HG03175 (cell line): ENCODE results near the gene MPZL3.

Source experiments
- ATAC-seq: cut with Tn5 transposase; IDR thresholded peaks from one replicate; pipeline ENCODE4 v1.9.1; 2021; ENCODE audit warnings: mild to moderate bottlenecking, moderate library complexity; ENCODE audit not compliant: unreplicated experiment

MPZL3 gene

DNA sequence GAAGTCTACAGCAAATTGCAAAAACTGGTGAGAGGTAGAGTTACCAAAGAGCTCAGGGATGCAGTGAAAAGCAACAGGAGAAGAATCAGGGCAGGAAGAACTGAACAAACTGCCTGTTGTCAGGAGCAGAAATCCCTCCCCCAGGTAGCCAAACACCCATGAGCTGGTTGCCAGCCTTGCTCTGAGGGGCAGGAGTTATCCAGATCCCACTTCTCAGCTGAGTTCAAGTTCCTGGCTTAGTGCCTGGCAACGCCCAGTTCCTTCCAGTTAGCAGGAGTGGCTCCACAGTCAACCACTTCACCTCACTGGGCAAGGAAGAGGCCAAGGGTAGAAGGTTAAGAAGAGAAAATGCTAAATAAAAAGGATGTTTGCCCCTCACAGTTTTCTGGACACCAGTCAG, 13.8 kb upstream of the MPZL3 start:
- ATAC-seq: no peak

DNA sequence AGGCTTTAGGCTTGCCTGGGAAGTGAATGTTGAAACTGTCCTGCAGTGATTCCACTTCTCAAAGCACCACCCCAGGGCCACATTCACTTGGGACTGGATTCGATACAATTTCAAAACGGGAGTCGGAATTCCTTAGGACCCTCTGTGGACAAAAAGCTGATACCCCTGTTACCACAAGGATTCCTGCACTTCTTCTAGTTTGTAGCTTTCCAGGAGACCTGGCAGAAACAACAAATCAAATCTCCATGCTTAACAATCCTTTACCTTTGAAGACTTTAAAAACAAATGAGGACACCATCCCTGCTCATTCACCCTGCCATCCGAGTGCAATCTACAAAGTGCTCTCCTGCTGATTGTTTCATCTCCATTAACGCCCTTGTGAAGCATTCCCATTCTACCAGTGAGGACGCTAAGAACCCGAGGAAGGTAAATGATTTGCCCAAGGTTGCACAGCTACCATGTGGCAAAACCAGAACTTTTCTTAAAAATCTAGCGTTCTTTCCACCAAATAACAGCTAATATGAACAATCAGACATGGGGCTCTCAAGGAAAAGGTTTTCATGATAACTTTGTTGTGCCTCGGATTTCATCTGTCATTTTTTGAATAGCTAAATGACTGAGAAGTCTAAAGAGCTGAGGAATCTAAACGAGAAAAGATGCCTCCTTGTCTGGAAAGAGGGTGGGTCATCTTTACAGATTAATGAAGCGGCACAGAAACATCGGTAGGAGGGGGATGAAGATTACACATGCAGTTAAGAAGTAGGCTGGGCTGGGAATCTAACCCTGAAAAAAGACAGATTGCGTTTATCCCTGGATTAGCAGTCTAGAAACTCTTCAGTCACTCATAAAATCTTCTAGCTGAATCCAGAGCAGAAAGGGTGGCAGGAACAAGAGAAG, 12.7 kb upstream of the MPZL3 start:
- ATAC-seq: no peak

DNA sequence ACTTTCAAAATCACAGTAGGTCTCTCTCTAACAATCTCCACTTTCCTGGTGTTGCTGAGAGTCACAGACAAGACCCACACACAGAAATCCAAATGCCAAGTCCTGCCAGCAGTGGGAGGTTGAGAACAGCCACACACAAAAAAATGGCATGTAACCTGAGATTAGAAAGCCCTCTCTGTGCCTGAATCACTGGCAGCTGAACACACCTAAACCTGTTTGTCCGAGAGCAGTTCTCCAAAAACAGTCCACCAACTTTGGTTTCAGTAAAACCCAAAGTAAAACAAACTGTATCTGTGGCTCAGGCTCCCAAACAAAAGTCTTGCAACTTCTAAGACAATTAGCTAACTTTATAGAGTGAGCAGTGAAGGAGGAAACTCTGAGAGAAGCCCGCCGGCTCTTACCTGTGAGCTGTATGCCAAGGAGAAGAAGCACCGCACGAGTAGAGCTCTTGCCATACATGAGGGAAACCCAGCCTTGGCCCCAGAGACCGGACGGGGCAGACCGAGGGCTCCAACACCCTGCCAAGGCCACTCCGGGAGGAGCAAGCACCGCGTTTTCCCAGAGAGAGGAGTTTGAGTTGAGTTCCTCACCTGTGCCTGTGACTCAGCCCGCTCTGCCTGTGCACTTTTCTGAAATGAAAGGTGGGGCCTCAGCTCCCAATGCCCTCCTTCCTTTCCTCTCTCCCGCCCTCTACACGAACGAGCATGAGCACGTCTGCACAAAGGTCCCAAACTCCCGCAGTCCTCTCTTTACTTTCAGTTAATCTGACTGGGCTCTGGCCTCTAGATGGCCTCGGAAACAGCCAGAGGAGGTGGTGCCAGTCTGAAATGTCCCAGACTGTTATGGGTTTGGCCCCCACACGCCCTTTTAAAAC, 11.8 kb upstream of the MPZL3 start, which contains the start of gene MPZL2:
Gene MPZL2 (minus strand): TSS at position 603 of the 874 bp plus-strand sequence. CDS start 144 bp downstream, at position 459.
- no peak for ATAC-seq

DNA sequence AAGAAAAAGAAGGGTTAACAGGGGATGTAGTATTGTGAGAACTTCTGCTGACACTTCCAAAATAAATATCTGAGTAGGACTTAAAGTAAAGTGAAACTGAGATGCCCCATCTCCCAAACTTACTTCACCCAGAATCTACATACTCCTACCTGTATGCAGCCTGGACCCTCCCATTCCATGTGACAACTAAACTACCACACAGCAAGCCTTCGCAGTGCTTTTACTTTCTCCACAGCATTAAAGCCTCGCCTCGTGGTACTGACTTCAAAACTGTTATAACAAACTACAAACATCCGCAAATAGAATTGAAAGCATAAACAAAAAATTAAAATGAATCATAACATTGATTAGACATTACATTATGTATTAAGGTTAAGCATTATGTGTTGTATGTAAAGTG, 10.9 kb upstream of the MPZL3 start:
- ATAC-seq: no peak

DNA sequence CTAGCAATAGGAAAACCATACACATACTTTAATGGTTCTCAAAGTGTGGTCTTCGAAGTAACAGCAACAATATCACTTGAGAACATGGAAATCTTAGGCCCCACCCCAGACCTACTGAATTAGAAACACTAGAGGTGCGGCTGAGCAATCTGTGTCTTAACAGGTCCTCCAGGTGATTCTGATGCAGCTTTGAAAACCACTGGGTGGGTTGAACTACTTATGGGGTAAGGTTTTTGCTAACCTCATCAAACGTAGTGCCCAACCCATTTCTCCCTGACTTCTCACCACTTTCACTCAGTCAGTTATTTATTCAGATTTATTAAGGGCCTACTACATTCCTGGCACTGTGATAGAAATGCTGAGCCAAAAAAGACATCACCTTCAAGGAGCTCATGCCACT, 8.2 kb upstream of the MPZL3 start:
- ATAC-seq: no peak

DNA sequence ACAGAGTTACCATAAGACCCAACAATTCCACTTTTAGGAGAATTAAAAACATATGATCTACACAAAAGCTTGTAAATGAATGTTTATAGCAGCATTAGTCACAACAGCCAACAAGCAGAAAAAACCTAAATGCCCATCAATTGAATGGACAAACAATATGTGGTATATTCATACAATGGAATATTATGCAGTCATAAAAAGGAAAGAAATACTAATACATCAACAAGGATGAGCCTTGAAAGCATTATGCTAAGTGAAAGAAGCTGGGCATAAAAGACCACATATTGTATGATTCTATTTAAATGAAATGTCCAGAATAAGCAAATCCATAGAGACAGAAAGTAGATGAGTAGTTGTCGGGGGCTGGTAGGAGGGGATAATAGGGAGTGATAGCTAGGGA, 7.0 kb upstream of the MPZL3 start:
- ATAC-seq: no peak

DNA sequence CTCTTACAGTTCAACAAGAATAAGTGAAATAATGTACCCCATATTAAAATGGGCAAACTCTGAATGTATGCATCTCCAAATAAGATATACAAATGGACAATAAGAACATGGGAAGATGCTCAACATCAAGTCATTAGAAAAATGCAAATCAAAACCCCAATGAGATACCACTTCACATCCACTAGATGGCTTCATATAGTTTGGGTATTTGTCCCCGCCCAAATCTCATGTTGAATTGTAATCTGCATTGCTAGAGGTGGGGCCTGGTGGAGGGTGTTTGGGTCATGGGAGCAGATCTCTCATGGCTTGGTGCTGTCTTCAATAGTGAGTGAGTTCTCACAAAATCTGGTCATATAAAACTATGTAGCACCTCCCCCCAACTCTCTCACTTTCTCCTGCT, 6.2 kb upstream of the MPZL3 start:
- ATAC-seq: no peak

DNA sequence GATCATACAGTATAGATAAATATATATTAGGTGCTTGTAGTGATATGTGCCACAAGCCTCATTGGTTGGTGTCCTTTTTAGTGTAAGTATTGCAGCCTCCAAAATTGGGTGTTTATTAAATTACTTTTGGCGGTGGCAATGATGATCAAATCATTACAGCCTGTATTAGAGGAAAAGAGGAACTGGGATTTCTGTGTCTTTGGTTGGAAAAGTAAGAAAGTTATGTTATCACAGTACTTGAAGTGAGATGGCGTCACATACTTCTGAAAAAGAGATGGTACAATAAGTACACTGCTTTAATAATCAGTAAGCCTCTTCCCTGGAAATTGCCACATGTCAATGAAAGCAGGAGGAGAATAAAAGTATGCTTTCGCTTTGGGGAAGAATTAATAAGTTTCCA, 523 bp upstream of the MPZL3 start:
- ATAC-seq: peak; percentile 34

DNA sequence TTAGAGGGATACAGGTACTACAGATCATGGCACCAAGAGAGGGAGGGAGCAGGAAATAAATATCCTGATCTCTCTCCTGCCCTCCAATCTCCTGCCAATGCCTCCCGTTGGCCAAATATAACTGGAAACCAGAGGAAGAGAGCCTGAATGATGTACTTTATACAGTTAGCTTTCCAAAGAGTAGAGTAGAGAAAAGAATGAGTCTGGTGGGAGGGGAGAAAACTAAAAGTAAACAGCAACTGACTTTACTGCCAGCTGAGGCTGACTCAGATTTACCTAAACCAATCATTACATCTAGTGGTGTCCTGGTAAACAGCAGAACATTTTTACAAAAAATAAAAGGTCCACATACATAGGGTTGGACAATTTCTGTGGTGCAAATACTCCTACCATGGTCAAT, 5.1 kb downstream of the MPZL3 start:
- ATAC-seq: no peak

DNA sequence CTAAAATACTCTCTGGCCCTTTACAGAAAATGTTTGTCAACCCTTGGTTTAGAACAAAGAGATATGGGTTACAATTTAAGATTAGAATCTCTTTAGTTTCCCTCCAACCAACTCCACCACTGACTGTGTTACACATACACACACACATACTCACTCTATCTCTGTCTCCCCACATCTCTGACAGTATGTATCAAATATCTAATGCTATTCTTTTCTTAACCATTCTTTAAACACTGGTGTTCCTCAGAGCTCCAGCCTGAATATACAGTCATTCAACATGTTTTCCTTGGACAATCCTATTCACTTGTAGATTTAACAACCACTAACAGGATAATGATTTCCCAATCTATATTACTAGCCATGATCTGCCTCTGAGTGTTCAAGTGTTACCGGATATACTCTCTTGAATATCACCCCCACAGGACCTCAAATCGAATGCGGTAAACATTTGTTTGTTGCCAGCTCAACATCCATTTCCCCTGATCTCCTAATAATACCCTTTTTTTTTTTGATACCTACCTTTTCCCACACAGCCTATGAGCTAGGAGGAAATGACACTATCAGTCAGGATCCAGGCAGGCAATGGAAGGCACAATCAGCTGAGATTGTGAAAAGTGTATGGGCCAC, 6.1 kb downstream of the MPZL3 start:
- no peak for ATAC-seq

DNA sequence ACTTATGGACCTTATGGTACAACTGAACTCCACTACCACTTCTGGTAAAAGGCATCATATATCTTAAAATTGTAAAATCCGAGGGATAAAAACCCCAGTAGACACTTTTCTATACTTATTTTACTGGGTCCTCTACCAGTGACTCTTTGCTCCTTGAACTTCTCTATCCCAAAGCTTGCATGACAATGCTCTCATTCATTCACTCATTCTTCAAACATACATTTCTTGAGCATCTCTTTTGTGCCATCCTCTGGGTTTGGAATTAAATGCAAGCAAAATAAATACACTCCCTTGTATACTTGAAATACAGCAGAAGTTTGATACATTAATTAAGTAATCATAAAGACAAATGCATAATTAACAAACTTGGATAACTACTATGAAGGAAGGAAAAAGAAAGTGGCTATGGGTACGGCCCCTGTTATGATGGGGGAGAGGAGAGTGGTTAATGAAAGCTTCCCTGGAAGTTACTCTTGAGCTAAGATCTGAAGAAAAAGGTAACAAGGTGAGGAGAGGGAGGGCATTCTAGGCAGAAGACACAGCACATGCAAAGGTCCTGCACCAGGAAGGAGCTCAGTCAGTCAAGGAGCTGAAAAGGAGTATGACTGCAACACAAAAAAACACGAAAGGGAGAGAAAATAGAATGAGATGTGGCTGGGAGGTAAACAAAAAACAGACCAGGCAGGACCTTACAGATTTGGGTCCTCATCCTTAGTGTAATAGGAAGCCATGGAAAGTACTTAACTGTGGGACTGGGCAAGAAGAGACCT, 8.0 kb downstream of the MPZL3 start:
- ATAC-seq: no peak

DNA sequence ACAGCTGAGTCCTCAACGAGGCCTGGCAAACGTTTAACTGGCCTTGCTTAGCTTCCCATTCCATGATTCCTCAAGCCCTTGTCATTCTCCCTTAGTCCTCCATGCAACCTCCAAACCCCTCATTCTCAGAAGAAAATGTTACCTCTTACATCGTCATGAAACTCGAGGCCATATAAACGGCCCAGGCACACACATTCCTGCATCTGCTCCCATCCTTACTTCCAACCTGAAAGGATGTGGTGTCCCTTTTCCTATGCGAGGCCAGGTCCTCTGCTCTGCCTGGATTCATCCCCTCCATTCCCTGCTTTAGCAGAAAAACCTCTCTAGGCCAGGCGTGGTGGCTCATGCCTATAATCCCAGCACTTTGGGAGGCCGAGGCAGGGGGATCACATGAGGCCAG, 9.0 kb downstream of the MPZL3 start:
- no peak for ATAC-seq

DNA sequence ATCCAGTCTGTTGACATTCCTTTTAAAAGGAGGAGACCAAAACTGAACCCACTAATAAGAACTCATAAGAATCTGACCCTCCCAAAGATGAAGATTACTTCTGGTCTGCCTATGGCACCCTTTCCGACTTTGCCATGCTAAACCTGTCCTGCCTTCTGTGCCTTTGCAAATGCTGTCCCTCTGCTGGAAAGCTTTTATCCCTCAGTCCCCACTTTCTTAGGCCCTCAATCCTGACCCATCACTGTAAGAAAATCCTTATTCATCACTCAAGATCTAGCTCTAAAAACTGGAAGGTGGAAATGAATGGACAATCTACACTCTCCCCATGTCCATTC, 10.4 kb downstream of the MPZL3 start:
- ATAC-seq: no peak

DNA sequence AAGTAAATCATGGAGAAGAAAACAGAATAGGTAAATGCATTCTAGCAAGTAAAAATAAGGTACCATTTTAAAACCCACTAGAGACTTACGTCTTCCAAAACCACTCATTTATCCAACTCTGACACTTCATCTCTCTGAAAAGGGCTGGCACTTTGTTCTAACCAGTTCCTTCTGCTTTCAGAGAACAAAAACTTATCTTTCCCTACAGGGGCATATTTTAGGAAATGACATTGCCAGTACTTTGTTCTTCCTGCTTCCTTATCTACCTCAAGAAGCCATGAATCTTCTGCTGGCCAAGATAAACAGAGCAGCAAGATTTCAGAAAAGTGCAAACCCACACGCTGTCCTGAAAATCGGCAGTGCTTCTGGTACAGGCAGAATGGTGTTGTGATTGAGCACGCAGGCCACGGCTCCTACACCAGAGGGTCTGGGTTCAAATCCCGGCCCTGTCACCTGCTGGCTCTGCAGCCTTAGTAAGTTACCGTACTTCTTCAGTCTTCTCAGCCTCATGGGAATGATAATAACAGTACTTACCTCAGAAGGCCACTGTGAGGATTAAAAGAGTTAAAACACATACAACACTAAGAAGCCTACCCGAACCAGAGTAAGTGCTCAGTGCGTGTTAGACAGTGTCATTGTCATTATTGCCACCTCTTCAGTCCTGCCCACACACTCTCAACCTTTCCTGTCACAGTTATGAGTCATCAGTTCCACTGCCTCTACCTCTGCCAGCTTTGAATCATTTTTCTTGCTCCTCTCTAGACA, 11.0 kb downstream of the MPZL3 start:
- peak; percentile 94 for ATAC-seq

DNA sequence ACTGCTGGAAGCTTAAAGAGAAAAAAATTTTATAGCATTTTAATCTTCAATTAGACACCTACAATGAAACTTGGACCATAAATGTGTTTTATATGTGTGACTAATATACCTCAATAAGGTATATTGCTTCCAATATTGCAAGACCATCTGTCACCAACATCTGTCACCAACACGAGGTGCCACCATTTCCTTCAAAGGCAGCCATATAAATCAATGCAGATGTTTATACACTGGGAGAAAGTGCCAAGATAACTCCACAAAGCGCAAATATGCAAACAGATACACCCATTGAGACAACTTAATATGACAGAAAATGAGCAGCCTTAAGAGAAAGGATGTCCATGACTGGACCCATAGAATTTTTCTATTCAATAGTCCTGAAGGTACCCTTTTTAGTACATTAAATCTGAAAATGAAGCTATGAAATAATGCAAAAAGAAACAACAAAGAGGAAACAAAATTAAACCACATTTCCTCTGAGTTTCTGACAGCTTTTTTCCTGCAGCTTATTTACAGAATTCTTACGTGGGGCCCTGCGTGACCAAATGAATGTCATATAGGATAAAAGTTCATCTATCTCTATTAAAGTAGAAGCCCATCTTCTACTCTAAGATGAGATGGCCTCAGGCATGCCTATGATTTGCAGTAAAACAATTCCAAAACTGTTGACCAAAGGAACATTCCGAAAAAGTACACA, 12.5 kb downstream of the MPZL3 start:
- ATAC-seq: no peak

DNA sequence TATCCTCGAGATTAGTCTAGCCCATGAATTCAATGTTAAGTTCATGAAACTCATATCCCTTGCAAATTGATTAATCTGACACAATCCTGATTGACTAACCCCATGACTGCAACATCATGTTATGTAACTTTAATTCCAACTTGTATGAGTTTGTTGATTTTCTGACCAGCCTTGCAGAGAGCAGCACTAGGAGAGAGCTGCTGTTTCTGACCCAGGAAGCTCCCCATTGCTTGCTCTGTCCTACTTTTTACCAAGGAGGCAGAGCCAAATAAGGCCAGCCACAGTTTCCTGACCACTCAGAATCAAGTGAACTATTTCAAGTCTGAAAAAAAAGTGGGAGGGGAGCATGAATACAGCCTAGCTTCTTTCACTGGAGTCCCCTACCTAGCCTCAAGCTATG, 13.2 kb downstream of the MPZL3 start:
- no peak for ATAC-seq

DNA sequence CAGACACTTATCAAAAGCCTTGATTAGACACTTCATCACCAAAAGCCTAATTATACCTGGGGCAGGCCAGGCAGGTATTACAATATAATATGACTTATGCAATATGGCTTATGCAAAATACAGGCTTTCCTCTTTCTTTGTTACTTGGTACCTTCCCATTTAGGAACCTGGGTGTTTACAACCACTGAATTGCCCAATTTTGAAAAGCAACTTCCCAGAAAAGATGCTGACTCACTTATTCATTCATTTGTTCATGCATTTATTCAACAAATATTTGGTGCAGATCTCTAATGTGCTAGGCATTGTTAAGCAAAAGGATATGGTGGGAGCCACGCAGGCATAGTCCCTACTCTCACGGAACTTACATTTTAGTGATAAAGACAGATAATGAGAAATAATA, 13.7 kb downstream of the MPZL3 start:
- no peak for ATAC-seq

DNA sequence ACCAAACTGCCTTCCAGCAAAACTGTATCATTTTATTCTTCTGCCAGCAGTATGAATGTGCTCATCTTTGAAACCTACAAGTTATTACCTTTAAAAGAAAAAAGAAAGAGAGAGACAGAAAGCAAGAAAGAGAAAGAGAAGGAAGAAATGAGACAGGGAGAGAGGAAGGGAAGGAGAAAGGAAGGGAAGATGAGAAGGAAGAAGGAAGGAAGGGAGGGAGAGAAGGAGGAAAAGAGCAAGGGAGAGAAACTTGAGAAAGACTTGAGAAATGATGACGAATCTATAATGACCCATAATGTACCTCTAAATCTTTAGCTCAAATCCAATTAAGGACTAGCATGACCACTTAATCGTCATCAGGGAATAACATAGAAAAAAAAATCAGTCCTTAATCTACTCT, 16.0 kb downstream of the MPZL3 start:
- ATAC-seq: no peak

DNA sequence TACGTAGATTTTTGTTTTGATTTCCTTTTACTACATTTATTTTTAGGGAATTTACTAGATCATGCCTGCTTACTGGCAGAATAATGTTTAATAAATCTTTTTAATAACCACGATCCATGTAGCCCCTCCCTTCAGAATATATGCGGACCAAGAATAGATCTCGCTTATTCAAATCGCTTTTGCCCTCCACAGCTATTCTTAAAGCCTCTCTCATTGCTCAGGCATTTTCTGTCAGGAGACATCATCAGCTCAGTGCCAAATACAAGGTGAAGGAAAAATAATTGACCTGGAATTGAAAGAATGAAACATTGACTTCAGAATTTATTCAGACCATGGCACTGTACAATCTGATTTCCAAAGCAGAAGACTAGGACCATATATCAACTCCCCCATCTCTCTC, 17.3 kb downstream of the MPZL3 start:
- no peak for ATAC-seq

DNA sequence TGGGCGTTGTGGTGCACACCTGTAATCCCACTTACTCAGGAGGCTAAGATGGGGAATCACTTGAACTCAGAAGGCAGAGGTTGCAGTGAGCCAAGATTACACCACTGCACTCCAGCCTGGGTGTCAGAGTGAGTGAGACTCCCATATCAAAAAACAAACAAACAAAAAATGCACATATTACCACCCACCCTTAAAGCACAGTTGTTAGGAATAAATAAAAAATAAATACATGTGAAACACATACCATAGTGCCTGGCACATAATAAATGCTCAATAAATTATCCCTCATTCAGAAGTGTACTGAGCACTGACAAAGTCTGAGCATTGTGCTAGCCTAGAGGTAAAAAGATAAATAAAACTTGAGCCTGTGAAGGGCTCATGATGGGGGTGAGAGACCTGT, 18.3 kb downstream of the MPZL3 start:
- no peak for ATAC-seq
